ENCODE measurements around the gene EIF3F.

EIF3F gene

GRCh38 chr11:8039530-8040260, 52.6 kb downstream of the EIF3F start:
- no peak for DNase-seq (ENCODE audit: low spot score)

DNA sequence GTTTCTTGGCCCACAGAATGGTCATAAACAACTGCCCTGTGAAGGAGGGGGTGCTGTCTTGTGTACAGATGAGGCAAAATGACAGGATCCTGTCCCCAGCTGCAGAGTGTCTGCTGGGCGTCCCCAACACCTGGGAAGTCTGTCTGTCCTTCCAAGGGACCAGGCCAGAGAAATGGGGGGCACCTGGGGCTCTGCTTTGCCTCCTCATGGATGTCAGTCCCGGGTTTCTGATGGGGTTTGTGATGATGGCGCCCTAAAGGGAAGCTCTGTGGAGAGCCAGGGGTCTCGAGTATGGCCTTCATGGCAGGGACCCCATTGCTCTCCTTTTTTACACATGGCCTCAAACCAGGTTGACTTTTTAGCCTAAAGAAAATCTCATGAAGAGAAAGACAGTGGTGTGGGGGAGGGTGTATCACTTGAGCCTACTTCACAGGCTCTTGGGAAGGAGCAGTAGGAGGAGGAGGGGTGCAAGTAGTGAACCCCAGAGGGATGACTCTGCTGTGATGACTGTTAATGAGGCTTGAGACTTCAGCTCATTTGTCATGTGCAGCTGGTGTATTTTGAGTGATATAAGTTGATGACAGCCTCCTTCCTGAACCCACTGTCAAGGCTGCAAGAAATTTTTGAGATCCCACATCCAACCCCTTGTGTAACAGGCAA, 53.3 kb downstream of the EIF3F start:
- DNase-seq (ENCODE audit: low spot score), result no peak

DNA sequence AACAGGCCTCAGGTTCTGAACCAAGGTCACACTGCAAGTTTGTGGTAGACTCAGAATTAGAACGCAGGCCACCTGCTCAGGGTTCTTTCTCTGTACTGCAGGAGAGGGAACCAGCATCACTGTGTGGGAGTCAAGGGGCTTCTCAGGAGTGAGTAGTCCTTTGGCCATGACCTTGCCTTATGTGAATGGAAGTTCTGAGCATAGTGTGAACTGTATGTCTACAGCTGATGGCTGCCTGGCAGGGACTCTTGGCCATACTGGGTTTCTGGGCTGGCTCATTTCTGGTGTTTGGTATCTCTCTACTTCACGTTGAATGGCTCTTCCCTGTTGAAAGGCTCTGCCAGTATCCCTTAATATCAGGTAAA, 53.8 kb downstream of the EIF3F start:
- no peak for DNase-seq (ENCODE audit: low spot score)

DNA sequence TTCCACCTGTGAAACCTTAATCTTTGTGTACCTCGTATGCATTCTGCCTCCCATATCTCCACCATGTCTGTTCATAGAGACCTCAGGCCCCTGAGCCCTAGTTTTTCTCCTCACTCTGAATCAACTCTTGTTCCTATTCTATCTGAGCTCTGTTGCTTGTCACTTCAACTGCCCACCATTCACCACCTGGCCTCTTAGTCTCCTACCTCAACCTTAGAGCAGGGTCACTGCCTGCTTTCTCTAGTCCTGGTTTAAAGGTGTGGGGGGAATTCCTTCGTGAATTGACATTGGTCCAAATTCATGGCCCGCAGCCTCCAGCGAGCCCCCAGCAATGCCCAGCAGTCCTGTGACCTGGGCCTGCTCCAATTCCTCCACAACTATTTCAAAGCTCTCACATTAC, 54.4 kb downstream of the EIF3F start:
- no peak for DNase-seq (ENCODE audit: low spot score)

DNA sequence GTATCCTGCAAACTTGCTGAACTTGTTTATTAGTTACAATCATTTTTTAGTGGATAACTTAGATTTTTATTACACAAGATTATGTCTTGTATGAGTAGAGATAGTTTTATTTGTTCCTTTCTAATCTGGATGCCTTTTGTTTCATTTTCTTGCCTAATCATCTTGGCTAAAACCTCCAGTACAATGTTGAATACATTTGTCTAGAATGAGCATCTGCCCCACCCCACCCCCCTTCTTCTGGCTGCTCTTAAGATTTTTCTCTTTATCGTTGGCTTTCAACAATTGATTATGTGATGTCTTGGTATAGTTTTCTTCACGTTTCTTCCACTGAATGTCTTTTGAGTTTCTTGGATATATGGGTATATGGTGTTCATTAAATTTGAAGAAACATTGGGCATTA, 56.6 kb downstream of the EIF3F start:
- DNase-seq (ENCODE audit: low spot score), result no peak

GRCh38 chr11:8045839-8046238, 58.7 kb downstream of the EIF3F start:
- no peak for DNase-seq (ENCODE audit: low spot score)

GRCh38 chr11:8047382-8047781, 60.2 kb downstream of the EIF3F start:
- DNase-seq (ENCODE audit: low spot score), result no peak

DNA sequence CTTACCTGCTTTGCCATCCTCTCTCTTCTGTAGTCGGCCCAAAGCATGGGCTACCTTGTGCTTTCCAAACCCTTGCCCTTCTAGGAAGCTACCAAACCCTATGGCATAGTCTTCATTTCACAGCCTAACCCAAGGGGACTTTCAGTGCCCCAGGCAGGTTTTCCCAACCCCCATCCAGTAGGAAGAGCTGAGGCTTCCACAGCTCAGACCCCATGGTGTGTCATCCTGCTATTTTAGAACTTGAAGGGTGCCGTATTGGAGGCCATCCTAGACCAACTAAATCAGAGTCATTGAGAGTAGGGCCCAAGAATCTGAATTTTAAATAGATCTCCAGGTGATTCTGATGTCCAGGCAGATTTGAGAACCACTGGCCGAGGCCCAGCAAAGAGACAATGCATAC, 61.9 kb downstream of the EIF3F start:
- no peak for DNase-seq (ENCODE audit: low spot score)
